ENCODE measurements around the gene ELOVL5.
A peak's percentile ranks its signal among the peaks of the same experiment; 100 is the strongest.
"Not testable (repeated sequence)": the region's sequence is repeated elsewhere in the genome, so short reads cannot be mapped to it uniquely, and the experiment has no call there.

The ELOVL5 gene

GRCh38 chr6:53328375-53328774, 20.4 kb downstream of the ELOVL5 start:
- no peak for DNase-seq (ENCODE audit: low read depth in 2 of 2)

DNA sequence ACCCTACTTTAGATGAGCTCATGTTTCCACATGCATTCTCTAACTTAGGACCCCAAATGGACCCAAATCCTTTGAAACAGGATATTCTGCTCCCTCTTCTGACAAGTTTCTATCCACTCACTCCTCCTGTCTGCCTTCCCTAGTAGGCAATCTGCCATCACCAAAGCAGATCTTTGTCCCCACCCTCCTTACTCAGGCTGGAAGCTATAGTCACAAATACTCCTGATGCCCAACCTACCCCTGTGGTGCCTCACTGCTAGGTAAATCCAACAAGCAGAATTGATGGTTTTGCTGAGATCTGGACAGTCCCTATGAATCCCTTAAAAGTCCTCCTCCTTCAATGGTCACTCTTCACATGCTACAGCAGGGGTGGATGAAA, 21.7 kb downstream of the ELOVL5 start:
- no peak for DNase-seq (ENCODE audit: low read depth in 2 of 2)

GRCh38 chr6:53326372-53327016, 22.3 kb downstream of the ELOVL5 start:
- no peak for DNase-seq (ENCODE audit: low read depth in 2 of 2)

- no peak for DNase-seq (ENCODE audit: low read depth in 2 of 2)
Observed at GRCh38 chr6:53325785-53326184, 23.0 kb downstream of the ELOVL5 start.

DNA sequence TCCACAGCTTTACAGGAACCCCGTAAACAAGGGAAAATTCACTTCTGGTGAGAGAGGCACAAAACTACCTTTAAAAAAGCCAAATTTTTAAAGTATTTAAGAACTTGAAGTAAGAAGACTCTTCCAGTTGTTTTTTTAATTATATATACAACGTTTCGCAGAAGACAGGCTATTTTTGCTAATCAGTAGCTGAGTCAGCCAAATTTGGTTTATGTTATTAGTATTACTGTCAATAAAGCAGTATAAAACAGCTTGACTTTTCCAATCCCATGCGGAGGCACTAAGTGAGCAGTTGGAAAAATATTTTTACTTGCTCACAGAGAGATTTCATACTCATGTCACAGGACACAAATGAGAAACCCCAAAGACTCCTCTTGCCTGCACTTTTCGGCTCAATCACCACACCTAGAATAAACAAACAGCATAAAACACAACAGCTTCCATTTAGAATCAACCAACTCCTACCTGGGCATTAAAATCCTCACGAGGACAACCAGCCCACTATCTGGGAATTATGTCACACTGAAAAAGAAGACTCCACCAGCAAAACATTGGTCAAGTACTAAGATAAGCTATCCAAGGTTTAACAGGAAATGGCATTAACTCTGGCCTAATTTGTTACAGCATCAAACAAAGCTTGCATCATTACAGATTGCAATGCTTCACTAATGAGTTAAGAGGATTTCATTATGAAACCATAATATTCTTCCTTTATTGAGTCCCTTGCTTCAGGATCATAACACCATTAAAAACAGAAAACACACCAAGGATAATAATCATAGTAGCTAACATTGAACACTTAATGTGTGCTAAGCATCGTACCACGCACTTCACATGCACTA, 26.3 kb downstream of the ELOVL5 start:
- no peak for DNase-seq (ENCODE audit: low read depth in 2 of 2)

DNA sequence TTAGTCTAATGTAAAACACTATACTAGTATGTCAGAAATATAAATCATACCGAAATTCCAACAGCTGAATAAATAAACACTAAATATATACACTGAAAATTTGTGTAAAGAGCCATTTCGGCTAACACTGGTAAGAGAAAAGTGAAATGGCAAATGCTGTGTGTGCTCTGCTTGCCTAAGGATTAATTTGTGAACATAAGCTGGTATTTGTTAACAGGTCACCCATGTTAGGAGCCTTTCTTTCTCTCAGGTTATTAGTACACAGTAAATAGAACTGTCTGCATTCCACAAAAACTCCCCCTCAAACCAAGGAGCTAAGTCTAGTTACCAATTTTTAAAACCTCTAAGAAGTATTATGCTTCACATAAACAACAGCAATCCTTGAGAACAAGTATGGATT, 27.0 kb downstream of the ELOVL5 start:
- DNase-seq (ENCODE audit: low read depth in 2 of 2), result no peak

DNA sequence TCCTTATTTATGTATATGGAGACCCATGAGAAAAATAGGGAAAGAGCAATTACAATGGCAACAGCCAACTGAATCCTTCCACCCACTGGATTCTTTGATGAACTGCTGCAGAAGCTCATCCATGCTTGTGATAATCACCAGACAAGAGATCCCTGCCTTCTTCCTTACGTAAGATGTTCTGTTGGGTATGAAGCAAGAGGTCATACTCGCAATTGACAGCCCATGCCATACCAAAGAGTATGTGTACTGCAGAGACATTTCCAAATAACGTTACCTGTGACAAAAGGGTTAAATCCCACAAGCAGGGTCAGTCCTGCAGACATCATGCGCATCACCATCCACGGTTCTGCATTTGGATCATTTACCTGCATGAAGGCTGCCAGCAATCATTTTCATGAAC, 27.8 kb downstream of the ELOVL5 start:
- DNase-seq (ENCODE audit: low read depth in 2 of 2), result no peak

GRCh38 chr6:53318429-53318828, 30.3 kb downstream of the ELOVL5 start:
- no peak for DNase-seq (ENCODE audit: low read depth in 2 of 2)

- no peak for DNase-seq (ENCODE audit: low read depth in 2 of 2)
Observed at GRCh38 chr6:53317861-53318260, 30.9 kb downstream of the ELOVL5 start.

DNA sequence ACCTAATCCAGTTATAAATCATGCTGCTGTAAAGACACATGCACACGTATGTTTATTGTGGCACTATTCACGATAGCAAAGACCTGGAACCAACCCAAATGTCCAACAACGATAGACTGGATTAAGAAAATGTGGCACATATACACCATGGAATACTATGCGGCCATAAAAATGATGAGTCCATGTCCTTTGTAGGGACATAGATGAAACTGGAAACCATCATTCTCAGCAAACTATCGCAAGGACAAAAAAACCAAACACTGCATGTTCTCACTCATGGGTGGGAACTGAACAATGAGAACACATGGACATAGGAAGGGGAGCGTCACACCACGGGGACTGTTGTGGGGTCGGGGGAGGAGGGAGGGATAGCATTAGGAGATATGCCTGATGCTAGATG, 31.5 kb downstream of the ELOVL5 start:
- DNase-seq (ENCODE audit: low read depth in 2 of 2), result not testable (repeated sequence)

- DNase-seq (ENCODE audit: low read depth in 2 of 2), result no peak
Observed at GRCh38 chr6:53316142-53316541, 32.6 kb downstream of the ELOVL5 start.

- DNase-seq (ENCODE audit: low read depth in 2 of 2), result no peak
Observed at GRCh38 chr6:53315086-53315724, 33.5 kb downstream of the ELOVL5 start.

DNA sequence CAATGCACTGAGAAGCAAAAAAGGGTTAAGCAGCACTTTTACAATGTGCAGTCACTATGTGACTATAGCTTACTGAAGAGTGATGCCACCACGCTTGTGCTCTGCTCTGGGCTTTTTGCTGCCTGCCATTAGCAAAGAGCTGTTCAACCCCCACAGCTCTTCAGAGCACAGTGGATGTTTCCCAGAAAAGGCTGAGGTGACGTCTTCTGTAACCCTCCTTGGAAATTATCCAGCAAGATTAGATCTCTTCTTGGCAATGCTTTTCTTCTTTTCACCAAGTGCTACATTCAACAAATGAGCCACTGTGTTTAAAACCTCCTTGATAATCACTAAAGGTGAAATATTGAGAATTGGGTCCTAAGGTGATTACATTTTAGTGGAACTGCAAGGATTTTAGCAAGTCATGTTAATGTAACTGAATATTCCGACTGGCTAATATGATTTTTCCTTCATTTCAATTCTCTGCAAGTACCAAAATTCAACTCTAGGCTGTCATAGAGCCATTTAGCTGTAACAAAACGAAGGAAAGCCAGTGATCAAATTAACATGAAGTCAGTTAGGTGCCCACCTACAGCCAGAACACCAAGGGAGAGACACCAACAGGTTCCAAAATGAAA, 34.9 kb downstream of the ELOVL5 start:
- no peak for DNase-seq (ENCODE audit: low read depth in 2 of 2)

DNA sequence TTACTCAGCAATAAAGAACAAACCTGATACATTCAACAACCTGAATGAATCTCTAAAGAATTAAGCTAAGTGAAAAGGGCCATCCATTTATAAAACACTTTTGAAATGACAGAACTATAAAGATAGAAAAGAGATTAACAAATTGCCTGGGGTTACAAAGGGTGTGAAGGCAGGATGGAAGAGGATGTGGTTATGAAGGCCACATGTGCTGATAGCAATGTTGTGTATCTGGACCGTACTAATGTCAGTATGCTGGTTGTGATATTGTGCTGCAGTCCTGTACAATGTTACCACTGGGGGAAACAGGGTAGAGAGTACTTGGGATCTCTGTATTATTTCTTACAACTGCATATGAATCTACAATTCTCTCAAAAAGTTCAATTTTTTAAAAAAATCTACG, 36.4 kb downstream of the ELOVL5 start:
- DNase-seq (ENCODE audit: low read depth in 2 of 2), result no peak

DNA sequence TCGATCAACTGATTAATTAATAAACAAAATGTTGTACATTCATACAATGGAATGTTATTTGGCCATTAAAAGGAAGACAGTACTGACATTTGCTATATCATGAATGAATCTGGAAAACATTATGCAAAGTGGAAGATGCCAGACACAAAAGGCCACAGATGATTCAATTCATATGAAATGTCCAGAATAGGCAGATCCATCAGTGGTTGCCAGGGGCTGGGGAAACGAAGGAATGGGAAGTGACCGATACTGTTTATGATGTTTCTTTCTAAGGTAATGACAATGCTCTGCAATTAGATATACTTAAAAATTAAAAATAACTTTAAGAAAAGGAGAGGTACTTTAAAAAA, 37.2 kb downstream of the ELOVL5 start:
- no peak for DNase-seq (ENCODE audit: low read depth in 2 of 2)

- DNase-seq (ENCODE audit: low read depth in 2 of 2), result no peak
Observed at GRCh38 chr6:53310771-53311585, 37.8 kb downstream of the ELOVL5 start.

- no peak for DNase-seq (ENCODE audit: low read depth in 2 of 2)
Observed at GRCh38 chr6:53309901-53310300, 38.8 kb downstream of the ELOVL5 start.

DNA sequence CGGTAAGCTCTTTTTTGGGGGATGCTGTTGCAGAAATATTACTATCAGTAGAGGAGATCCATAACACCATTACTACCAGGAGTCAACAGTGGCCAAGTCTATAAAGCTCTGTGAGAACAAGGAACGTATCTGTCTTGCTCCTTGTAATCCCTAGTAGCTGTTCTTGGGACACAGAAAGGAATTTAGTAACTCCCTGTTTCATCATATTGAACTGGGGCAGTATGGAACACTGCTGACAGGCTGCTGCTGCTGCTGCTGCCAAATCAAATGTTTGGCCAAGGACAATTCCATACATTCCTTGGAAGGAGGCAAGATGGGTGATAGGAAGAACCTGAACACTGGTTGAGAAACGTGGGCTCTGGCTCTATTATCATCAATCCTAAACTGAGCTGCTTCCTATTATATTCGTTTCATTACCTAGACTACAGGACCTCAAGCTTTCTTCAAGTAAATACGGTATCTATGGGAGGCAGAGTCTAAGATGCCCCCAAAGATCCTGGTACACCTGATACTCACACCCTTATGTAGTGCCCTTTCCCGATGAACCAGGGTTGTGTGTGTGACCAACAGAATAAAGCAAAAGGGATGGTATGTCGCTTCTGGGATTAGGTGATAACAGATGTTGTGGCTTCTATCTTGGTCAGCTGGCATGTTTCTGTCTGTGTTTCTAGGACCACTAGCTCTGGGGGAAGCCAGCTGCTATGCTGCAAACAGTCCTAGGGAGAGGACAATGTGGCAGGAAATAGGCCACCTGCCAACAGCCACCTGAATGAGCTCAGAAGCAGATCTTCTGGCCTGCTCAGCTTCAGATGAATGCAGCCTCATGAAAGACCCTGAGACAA, 39.5 kb downstream of the ELOVL5 start:
- DNase-seq (ENCODE audit: low read depth in 2 of 2), result no peak

DNA sequence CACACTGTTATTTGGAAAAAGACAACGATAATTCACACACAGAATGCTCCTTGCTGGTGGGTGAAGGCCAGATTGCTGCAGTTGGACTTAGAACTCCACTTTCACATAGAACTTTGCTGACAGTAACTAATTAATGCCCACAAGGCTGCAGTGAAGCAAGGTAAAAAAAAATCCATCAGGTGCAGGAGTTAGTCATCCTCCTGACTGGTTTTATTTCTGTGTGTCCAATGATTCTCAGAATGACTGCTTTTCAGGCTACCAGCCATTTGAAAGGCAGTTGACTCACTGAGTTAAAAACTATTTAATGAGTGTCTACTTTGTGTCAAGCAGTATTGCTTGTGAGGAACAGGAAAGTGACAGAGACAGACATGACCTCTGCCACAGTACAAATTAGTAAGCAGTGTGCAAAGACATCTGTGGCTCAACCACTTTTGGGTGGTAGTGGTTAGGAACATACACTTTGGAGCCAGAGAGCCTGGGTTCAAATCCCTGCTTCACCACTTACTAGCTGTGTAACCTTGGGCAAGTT, 41.9 kb downstream of the ELOVL5 start:
- peak in 1 of 2 donors; percentile 19 for DNase-seq (ENCODE audit: low read depth in 2 of 2)

DNA sequence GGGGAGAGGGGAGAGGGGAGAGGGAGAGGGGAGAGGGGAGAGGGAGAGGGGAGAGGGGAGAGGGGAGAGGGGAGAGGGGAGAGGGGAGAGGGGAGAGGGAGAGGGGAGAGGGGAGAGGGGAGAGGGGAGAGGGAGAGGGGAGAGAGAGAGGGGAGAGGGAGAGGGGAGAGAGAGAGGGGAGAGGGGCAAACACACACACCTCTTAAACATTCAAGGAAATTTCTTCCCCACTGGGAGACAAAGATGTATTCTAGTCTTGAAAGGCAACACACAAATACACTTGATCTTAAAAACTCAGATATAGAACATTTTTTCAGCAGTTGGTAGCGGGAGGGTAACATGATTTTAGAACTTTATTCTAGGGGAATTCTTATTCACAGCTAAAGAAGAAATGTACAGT, 42.5 kb downstream of the ELOVL5 start:
- not testable (repeated sequence) for DNase-seq (ENCODE audit: low read depth in 2 of 2)
